Spleen (tissue), 11 donors: ENCODE results near the gene DCAF7. TPM values are rescaled to one million over a fixed set of nuclear protein-coding genes. Genes with fewer than 3 reads are reported as not detected.

Experiments
- DNase-seq: peaks from one replicate; pipeline ENCODE4 v3.0.0-alpha.2; 2020
- H3K27ac ChIP-seq, 8 donors: fragments of 200-600 bp; sonication (generic) in 7 of 8; 1 replicate in 4 of 8; 2 replicates in 4 of 8; pipeline versions ENCODE4 v1.5.0 to v1.8.0; 2016 to 2021; ENCODE audit warnings: inconsistent platforms in 4 of 8, mild to moderate bottlenecking in 4 of 8, moderate library complexity in 1 of 8
- H3K27me3 ChIP-seq, 7 donors: fragments of 200-600 bp; sonication (generic) in 6 of 7; replicated peaks in 1 of 7; 1 replicate in 4 of 7; 2 replicates in 3 of 7; pipeline versions ENCODE4 v1.5.0 to v1.8.0; 2016 to 2021; ENCODE audit warnings: inconsistent platforms in 3 of 7, mild to moderate bottlenecking in 1 of 7
- H3K36me3 ChIP-seq, 6 donors: fragments of 200-600 bp; sonication (generic) in 5 of 6; 1 replicate in 4 of 6; 2 replicates in 2 of 6; pipeline versions ENCODE4 v1.5.0 to v1.8.0; 2016 to 2021; ENCODE audit warnings: inconsistent platforms in 2 of 6
- H3K4me1 ChIP-seq, 6 donors: fragments of 200-600 bp; sonication (generic) in 5 of 6; 1 replicate in 3 of 6; 2 replicates in 3 of 6; pipeline versions ENCODE4 v1.5.0 to v1.8.0; 2016 to 2021; ENCODE audit warnings: inconsistent platforms in 3 of 6
- H3K4me3 ChIP-seq, 8 donors: fragments of 200-600 bp; sonication (generic) in 7 of 8; 1 replicate in 4 of 8; 2 replicates in 4 of 8; pipeline versions ENCODE4 v1.5.0 to v1.8.0; 2016 to 2021; ENCODE audit warnings: inconsistent platforms in 4 of 8, mild to moderate bottlenecking in 4 of 8, moderate library complexity in 2 of 8
- H3K9me3 ChIP-seq, 8 donors: fragments of 200-600 bp; sonication (generic) in 7 of 8; 1 replicate in 4 of 8; 2 replicates in 4 of 8; pipeline versions ENCODE4 v1.5.0 to v1.8.0; 2016 to 2021; ENCODE audit warnings: inconsistent platforms in 4 of 8
- CTCF ChIP-seq, 11 experiments: fragments of 200-600 bp in 7 of 11; fragments of 450-650 bp in 4 of 11; sonication (generic) in 4 of 11; IDR thresholded peaks in 8 of 11; conservative IDR thresholded peaks in 3 of 11; 1 replicate in 7 of 11; 2 replicates in 4 of 11; pipeline versions ENCODE4 v1.4.0 to v1.8.0; 2016 to 2021; ENCODE audit warnings: antibody characterized with exemption in 11 of 11, inconsistent platforms in 4 of 11, mild to moderate bottlenecking in 1 of 11
- POLR2A ChIP-seq, 3 donors: fragments of 450-650 bp; IDR thresholded peaks; one replicate each; pipeline ENCODE4 v1.5.1; 2017; ENCODE audit warnings: antibody characterized with exemption in 3 of 3, mild to moderate bottlenecking in 1 of 3
- POLR2AphosphoS5 ChIP-seq, 3 donors: sonication (generic); formaldehyde crosslinking; IDR thresholded peaks; one replicate each; pipeline ENCODE4 v1.5.1; 2017; ENCODE audit warnings: antibody characterized with exemption in 3 of 3
- WGBS, 5 donors: extraction: QIAGEN DNeasy Blood & Tissue Kit in 3 of 5; methylation state at CpG; one replicate each; pipeline versions ENCODE4 v1.1.5 to v1.1.7; 2013 to 2018; 5-methylcytosine and 5-hydroxymethylcytosine counted together
- intact Hi-C: fragments of 100-400 bp; cut with DNase I; formaldehyde crosslinking; loops from one replicate; pipeline ENCODE4 v1.15.0; 2023; ENCODE audit warnings: low total_unique reads
- polyA plus RNA-seq, 3 donors: library from polyadenylated mRNA; stranded (reverse); fragments of 200-250 nt; gene quantifications; one replicate each; pipeline ENCODE4 v1.2.1, GENCODE V29; 2013
- total RNA-seq, 7 donors: library from RNA; depleted of rRNA in 3 of 7; stranded (reverse); fragments of >200 nt in 3 of 7; fragmentation: NEBNext Ultra II Directional in 4 of 7; extraction: Animal tissue kit (Norgen Biotek cat#: 25700) in 4 of 7; gene quantifications; one replicate each; pipeline versions ENCODE4 v1.1.0 to v1.2.1, GENCODE V29; 2016 to 2021
- donor health status: healthy with polysubstance abuse.
- donor health status: DM: no; HTN: no; CAD: no; lungs with moderate emphysema.
- donor health status: DM: no; HTN: no; CAD: no.
- donor health status: Bipolar disorder and iron deficiency.
- donor health status: healthy.
- donor health status: DM: no; HTN: no; CAD: no.
- donor health status: DM: yes; HTN: yes; CAD: no.

The DCAF7 gene
- total and polyA plus RNA-seq, 10 donors: 15.9 to 87.5 (median 54.7) TPM

- no peak for TF ChIP-seq CTCF (IDR thresholded peaks at IDR 0.05 in 8 of 11, conservative IDR thresholded peaks at IDR 0.05 in 3 of 11)
- no peaks in the 10 kb centered on the region for H3K36me3 ChIP-seq
- no peak for DNase-seq
- no peak overlapping the region for H3K4me3 ChIP-seq
- H3K27ac ChIP-seq: no peak overlapping the region
- peaks cover 0 to 46% (median 6%) of the 10 kb centered on the region in 7 donors for H3K27me3 ChIP-seq
- no peaks in the 10 kb centered on the region for H3K9me3 ChIP-seq
- 58 to 92% (median 76%) methylated on average over 1 of the region's 1 CpG for WGBS, 5 donors
- peaks cover 0 to 11% (median 4%) of the 10 kb centered on the region in 6 donors for H3K4me1 ChIP-seq
- intact Hi-C loops: no loop called here
Observed at GRCh38 chr17:63519116-63519881, 31.0 kb upstream of the DCAF7 start.

- Histone ChIP-seq H3K36me3 (no peaks in the 10 kb centered on the region), H3K4me1 (peaks cover 0 to 11% (median 4%) of the 10 kb centered on the region in 6 donors), H3K27ac (no peak overlapping the region), H3K4me3 (no peak overlapping the region), H3K27me3 (peaks cover 0 to 55% (median 6%) of the 10 kb centered on the region in 7 donors), H3K9me3 (no peaks in the 10 kb centered on the region)
- intact Hi-C loops: no loop called here
- WGBS, 5 donors: 61 to 69% (median 62%) methylated on average over 5 of the region's 5 CpGs
- TF ChIP-seq POLR2AphosphoS5 (IDR thresholded peaks at IDR 0.05) (no peak), POLR2A (IDR thresholded peaks at IDR 0.05) (no peak), CTCF (IDR thresholded peaks at IDR 0.05 in 8 of 11, conservative IDR thresholded peaks at IDR 0.05 in 3 of 11) (no peak)
- DNase-seq: no peak
Observed at GRCh38 chr17:63519972-63520882, 30.1 kb upstream of the DCAF7 start.

GRCh38 chr17:63523253-63523855, 26.9 kb upstream of the DCAF7 start, which contains the start of gene KCNH6:
TSS of gene KCNH6 (plus strand) at chr17:63523358. CDS start at chr17:63523414, 56 bp downstream.
- H3K36me3 ChIP-seq: no peaks in the 10 kb centered on the region
- 8 to 14% (median 10%) methylated on average over 26 to 38 of the region's 38 CpGs for WGBS, 5 donors
- peaks cover 0 to 11% (median 4%) of the 10 kb centered on the region in 6 donors for H3K4me1 ChIP-seq
- H3K27ac ChIP-seq: no peak within 1 kb of the TSS
- TF ChIP-seq CTCF (IDR thresholded peaks at IDR 0.05 in 8 of 11, conservative IDR thresholded peaks at IDR 0.05 in 3 of 11) (no peak), POLR2A (IDR thresholded peaks at IDR 0.05) (no peak), POLR2AphosphoS5 (IDR thresholded peaks at IDR 0.05) (no peak)
- DNase-seq: no peak
- intact Hi-C loops: no loop called here
- H3K4me3 ChIP-seq: peak within 1 kb of the TSS in 4 of 8 donors; percentile 9 to 52 (median 21)
- H3K9me3 ChIP-seq: no peaks in the 10 kb centered on the region
- peaks cover 0 to 66% (median 6%) of the 10 kb centered on the region in 7 donors for H3K27me3 ChIP-seq
